Muscle of back (tissue), 13 donors: Measurements from ENCODE around the gene POLR2E. TPM values are rescaled to one million over a fixed set of nuclear protein-coding genes. Genes with fewer than 3 reads are reported as not detected.

Source experiments
- DNase-seq, 3 donors: peaks; one replicate each; pipeline versions ENCODE4 v3.0.0 to v3.0.0-alpha.2; 2013
- long read RNA-seq, 9 donors: transcript quantifications; one replicate each; lab custom pipeline, GENCODE V29; 2026
- polyA plus RNA-seq, 10 donors: library from polyadenylated mRNA; unstranded; fragments of 120-200 nt; gene quantifications; one replicate each; pipeline ENCODE4 v1.2.1, GENCODE V29; 2013; ENCODE audit not compliant: insufficient read length in 10 of 10

Gene POLR2E
- polyA plus RNA-seq = 100 to 1,000 TPM in 8 of 10 donors, 10 to 100 TPM in 2; 81.8 to 145 (median 110) TPM
- long read RNA-seq, donor 1, transcript POLR2E-213 (8 exons, 2,831 nt) = major isoform, 54 of 259 reads
- long read RNA-seq, donor 1, partial matches to known transcripts = 40 of 259 reads
- long read RNA-seq, donor 1, other reads (novel, unspliced or antisense) = 159 of 259 reads
- long read RNA-seq, donor 2, transcript POLR2E-213 (8 exons, 2,831 nt) = major isoform, 45 of 233 reads
- long read RNA-seq, donor 2, partial matches to known transcripts = 65 of 233 reads
- long read RNA-seq, donor 2, other reads (novel, unspliced or antisense) = 121 of 233 reads
- long read RNA-seq, donor 3 = 0 reads
- long read RNA-seq, donor 4, transcript POLR2E-213 (8 exons, 2,831 nt) = major isoform, 40 of 43 reads
- long read RNA-seq, donor 4, partial matches to known transcripts = 0 of 43 reads
- long read RNA-seq, donor 4, other reads (novel, unspliced or antisense) = 0 of 43 reads
- long read RNA-seq, donor 5, transcript POLR2E-213 (8 exons, 2,831 nt) = major isoform, 61 of 582 reads
- long read RNA-seq, donor 5, partial matches to known transcripts = 181 of 582 reads
- long read RNA-seq, donor 5, other reads (novel, unspliced or antisense) = 332 of 582 reads
- long read RNA-seq, donor 6, transcript POLR2E-213 (8 exons, 2,831 nt) = major isoform, 47 of 336 reads
- long read RNA-seq, donor 6, partial matches to known transcripts = 62 of 336 reads
- long read RNA-seq, donor 6, other reads (novel, unspliced or antisense) = 220 of 336 reads
- long read RNA-seq, donor 7, transcript POLR2E-213 (8 exons, 2,831 nt) = major isoform, 47 of 269 reads
- long read RNA-seq, donor 7, partial matches to known transcripts = 69 of 269 reads
- long read RNA-seq, donor 7, other reads (novel, unspliced or antisense) = 151 of 269 reads
- long read RNA-seq, donor 8, transcript POLR2E-213 (8 exons, 2,831 nt) = major isoform, 39 of 41 reads
- long read RNA-seq, donor 8, partial matches to known transcripts = 0 of 41 reads
- long read RNA-seq, donor 8, other reads (novel, unspliced or antisense) = 0 of 41 reads
- long read RNA-seq, donor 9, transcript POLR2E-213 (8 exons, 2,831 nt) = major isoform, 11 of 12 reads
- long read RNA-seq, donor 9, partial matches to known transcripts = 0 of 12 reads
- long read RNA-seq, donor 9, other reads (novel, unspliced or antisense) = 0 of 12 reads

GRCh38 chr19:1094978-1095701 is at the start of gene POLR2E:
Gene POLR2E, minus strand, starts transcription at chr19:1095375. Its CDS starts 60 bp downstream, at chr19:1095315.
- DNase-seq = peak; percentile 99

- no peak for DNase-seq
Measured at GRCh38 chr19:1144741-1145140, 49.6 kb upstream of the POLR2E start.

- DNase-seq = no peak
Measured at GRCh38 chr19:1143828-1144399, 48.7 kb upstream of the POLR2E start.

GRCh38 chr19:1141944-1142343 is 46.8 kb upstream of the POLR2E start:
- no peak for DNase-seq

GRCh38 chr19:1140272-1141027 is 45.3 kb upstream of the POLR2E start:
- DNase-seq = no peak

GRCh38 chr19:1139126-1139525 is 44.0 kb upstream of the POLR2E start:
- no peak for DNase-seq

GRCh38 chr19:1138121-1138520 is 42.9 kb upstream of the POLR2E start:
- no peak for DNase-seq

- peak in 1 of 3 donors; percentile 50 for DNase-seq
Measured at GRCh38 chr19:1136621-1137317, 41.6 kb upstream of the POLR2E start.

- no peak for DNase-seq
Measured at GRCh38 chr19:1136201-1136600, 41.0 kb upstream of the POLR2E start.

GRCh38 chr19:1135454-1135853 is 40.3 kb upstream of the POLR2E start:
- no peak for DNase-seq

- DNase-seq = no peak
Measured at GRCh38 chr19:1134431-1134830, 39.3 kb upstream of the POLR2E start.

GRCh38 chr19:1133471-1133929 is 38.3 kb upstream of the POLR2E start:
- DNase-seq = no peak

- peak in 1 of 3 donors; percentile 36 for DNase-seq
Measured at GRCh38 chr19:1132552-1133383, 37.6 kb upstream of the POLR2E start.

- DNase-seq = peak; percentile 71 to 89 (median 76)
Measured at GRCh38 chr19:1131718-1132551, 36.8 kb upstream of the POLR2E start.

- no peak for DNase-seq
Measured at GRCh38 chr19:1130771-1131717, 35.9 kb upstream of the POLR2E start.

GRCh38 chr19:1129535-1129934 is 34.4 kb upstream of the POLR2E start:
- DNase-seq = no peak
